OCI-M1 (cell line): ENCODE measurements around the gene KRTAP5-7.
A peak's percentile ranks its signal among the peaks of the same experiment; 100 is the strongest.
"Not testable (repeated sequence)": the region's sequence is repeated elsewhere in the genome, so short reads cannot be mapped to it uniquely, and the experiment has no call there.

Source experiments
- DNase-seq: peaks from one replicate; lab custom pipeline; 2025; lab: John Stamatoyannopoulos, UW

Gene KRTAP5-7

GRCh38 chr11:71532036-71532610 is 5.1 kb downstream of the KRTAP5-7 start:
- DNase-seq: no peak

- peak; percentile 57 for DNase-seq
Observed at GRCh38 chr11:71534711-71535608, 7.9 kb downstream of the KRTAP5-7 start.

GRCh38 chr11:71535825-71536224 is 8.8 kb downstream of the KRTAP5-7 start:
- no peak for DNase-seq

- DNase-seq: no peak
Observed at GRCh38 chr11:71537537-71537936, 10.5 kb downstream of the KRTAP5-7 start.

- not testable (repeated sequence) for DNase-seq
Observed at GRCh38 chr11:71537977-71538665, 11.1 kb downstream of the KRTAP5-7 start, which contains the start of gene KRTAP5-8. TSS of gene KRTAP5-8 (plus strand) at chr11:71538025. CDS start at chr11:71538056, 31 bp downstream.

GRCh38 chr11:71538666-71538990 is 11.6 kb downstream of the KRTAP5-7 start:
- no peak for DNase-seq

GRCh38 chr11:71539017-71539416 is 11.9 kb downstream of the KRTAP5-7 start:
- DNase-seq: no peak

- DNase-seq: not testable (repeated sequence)
Observed at GRCh38 chr11:71539971-71540370, 12.9 kb downstream of the KRTAP5-7 start.

- not testable (repeated sequence) for DNase-seq
Observed at GRCh38 chr11:71540521-71541304, 13.6 kb downstream of the KRTAP5-7 start.

- DNase-seq: no peak
Observed at GRCh38 chr11:71542382-71542781, 15.3 kb downstream of the KRTAP5-7 start.

- no peak for DNase-seq
Observed at GRCh38 chr11:71542879-71543777, 16.1 kb downstream of the KRTAP5-7 start.

GRCh38 chr11:71543866-71544265 is 16.8 kb downstream of the KRTAP5-7 start:
- peak; percentile 48 for DNase-seq

GRCh38 chr11:71544525-71545214 is 17.6 kb downstream of the KRTAP5-7 start:
- no peak for DNase-seq

GRCh38 chr11:71545405-71545966 is 18.4 kb downstream of the KRTAP5-7 start:
- no peak for DNase-seq

GRCh38 chr11:71548120-71548519 is 21.1 kb downstream of the KRTAP5-7 start, which contains the start of gene KRTAP5-9:
TSS of gene KRTAP5-9 (plus strand) at chr11:71548420. CDS start at chr11:71548658, 238 bp downstream.
- no peak for DNase-seq

GRCh38 chr11:71548716-71549151 is 21.7 kb downstream of the KRTAP5-7 start:
- no peak for DNase-seq

GRCh38 chr11:71551711-71552110 is 24.6 kb downstream of the KRTAP5-7 start:
- DNase-seq: peak; percentile 95

GRCh38 chr11:71554996-71555395 is 27.9 kb downstream of the KRTAP5-7 start:
- DNase-seq: no peak

GRCh38 chr11:71555508-71555907 is 28.4 kb downstream of the KRTAP5-7 start:
- no peak for DNase-seq

- DNase-seq: no peak
Observed at GRCh38 chr11:71556018-71556417, 29.0 kb downstream of the KRTAP5-7 start.
